ENCODE results near the gene TMEM53. TPM values are rescaled to one million over a fixed set of nuclear protein-coding genes. Genes with fewer than 3 reads are reported as not detected.

The TMEM53 gene
- total RNA-seq, 1 donor from 2014 or later: 12.5 TPM

- ATAC-seq (no peak), DNase-seq (ENCODE audit: low spot score) (no peak)
- intact Hi-C loops (cut with DNase I): no loop called here
These were observed 57.8 kb downstream of the TMEM53 start for GRCh38 chr1:44616284-44616990.

- DNase-seq (ENCODE audit: low spot score) (no peak), ATAC-seq (no peak)
- intact Hi-C loops (cut with DNase I): no loop called here
These were observed 60.3 kb downstream of the TMEM53 start for GRCh38 chr1:44613941-44614340.

GRCh38 chr1:44611866-44612265, 62.4 kb downstream of the TMEM53 start:
- no peak for ATAC-seq
- intact Hi-C loops (cut with DNase I): no loop called here
- no peak for DNase-seq (ENCODE audit: low spot score)

- intact Hi-C loops (cut with DNase I): no loop called here
- no peak for ATAC-seq
- no peak for DNase-seq (ENCODE audit: low spot score)
These were observed 62.9 kb downstream of the TMEM53 start for GRCh38 chr1:44611419-44611818.

GRCh38 chr1:44610527-44611148, 63.6 kb downstream of the TMEM53 start:
- DNase-seq (ENCODE audit: low spot score) (no peak), ATAC-seq (no peak)
- intact Hi-C loops (cut with DNase I): no loop called here

- no peak for ATAC-seq
- no peak for DNase-seq (ENCODE audit: low spot score)
- intact Hi-C loops (cut with DNase I): no loop called here
These were observed 64.3 kb downstream of the TMEM53 start for GRCh38 chr1:44609768-44610526.

- intact Hi-C loops (cut with DNase I): no loop called here
- DNase-seq (ENCODE audit: low spot score) (peak; percentile 72), ATAC-seq (peak; percentile 64)
These were observed 64.9 kb downstream of the TMEM53 start for GRCh38 chr1:44609412-44609767.

- ATAC-seq (no peak), DNase-seq (ENCODE audit: low spot score) (no peak)
- intact Hi-C loops (cut with DNase I): no loop called here
These were observed 66.1 kb downstream of the TMEM53 start for GRCh38 chr1:44608141-44608540.

- DNase-seq (ENCODE audit: low spot score): no peak
- ATAC-seq: no peak
- intact Hi-C loops (cut with DNase I): no loop called here
These were observed 67.5 kb downstream of the TMEM53 start for GRCh38 chr1:44606701-44607281.

- no peak for DNase-seq (ENCODE audit: low spot score)
- intact Hi-C loops (cut with DNase I): no loop called here
These were observed 68.2 kb downstream of the TMEM53 start for GRCh38 chr1:44605914-44606615.

GRCh38 chr1:44604157-44604955, 69.9 kb downstream of the TMEM53 start:
- DNase-seq (ENCODE audit: low spot score) (no peak), ATAC-seq (no peak)
- intact Hi-C loops (cut with DNase I): no loop called here

More at GRCh38 chr1:44605914-44606615, 68.2 kb downstream of the TMEM53 start:
- ATAC-seq: no peak

GRCh38 chr1:44603718-44604117, 70.6 kb downstream of the TMEM53 start:
- no peak for DNase-seq (ENCODE audit: low spot score)
- no peak for ATAC-seq
- intact Hi-C loops (cut with DNase I): no loop called here

Other genes with a start within 250 kb of the TMEM53 start
- gene ARMH1, start 233 bp upstream of the TMEM53 start, total RNA-seq: 3.9 TPM
- not detected for gene RNU5D-1, start 56.7 kb upstream of the TMEM53 start, total RNA-seq
- gene KIF2C, start 65.4 kb upstream of the TMEM53 start, total RNA-seq: 1.2 TPM
- 1,483 TPM for gene RPS8, start 101.1 kb upstream of the TMEM53 start, total RNA-seq
- gene BEST4, start 113.7 kb upstream of the TMEM53 start, total RNA-seq: 0.36 TPM
- gene PLK3, start 125.9 kb upstream of the TMEM53 start, total RNA-seq: 26.1 TPM
- 0.49 TPM for gene DYNLT4, start 132.9 kb upstream of the TMEM53 start, total RNA-seq
- 35.0 TPM for gene BTBD19, start 134.0 kb upstream of the TMEM53 start, total RNA-seq
- gene PTCH2, start 168.8 kb upstream of the TMEM53 start, total RNA-seq: 31.2 TPM